ENCODE results near the gene TMEM154.

TMEM154 gene

GRCh38 chr4:152599095-152599494 is 80.7 kb downstream of the TMEM154 start:
- no peak for DNase-seq (ENCODE audit: low read depth in 2 of 2)
- TF ChIP-seq CTCF (IDR thresholded peaks at IDR 0.05; ENCODE audit: low read depth, low read length): no peak
- no peak overlapping the region for H3K4me3 ChIP-seq (replicated peaks in 1 of 2; ENCODE audit: low read depth in 2 of 2, low read length in 2 of 2)

- no peak overlapping the region for H3K4me3 ChIP-seq (replicated peaks in 1 of 2; ENCODE audit: low read depth in 2 of 2, low read length in 2 of 2)
- no peak for DNase-seq (ENCODE audit: low read depth in 2 of 2)
- TF ChIP-seq CTCF (IDR thresholded peaks at IDR 0.05; ENCODE audit: low read depth, low read length): no peak
These were observed 81.3 kb downstream of the TMEM154 start for GRCh38 chr4:152598454-152598853.

GRCh38 chr4:152594978-152595925 is 84.5 kb downstream of the TMEM154 start:
- no peak for TF ChIP-seq CTCF (IDR thresholded peaks at IDR 0.05; ENCODE audit: low read depth, low read length)
- no peak overlapping the region for H3K4me3 ChIP-seq (replicated peaks in 1 of 2; ENCODE audit: low read depth in 2 of 2, low read length in 2 of 2)
- no peak for DNase-seq (ENCODE audit: low read depth in 2 of 2)

- H3K4me3 ChIP-seq (replicated peaks in 1 of 2; ENCODE audit: low read depth in 2 of 2, low read length in 2 of 2): no peak overlapping the region
- TF ChIP-seq CTCF (IDR thresholded peaks at IDR 0.05; ENCODE audit: low read depth, low read length): no peak
- DNase-seq (ENCODE audit: low read depth in 2 of 2): no peak
These were observed 85.7 kb downstream of the TMEM154 start for GRCh38 chr4:152594057-152594456.

- no peak for TF ChIP-seq CTCF (IDR thresholded peaks at IDR 0.05; ENCODE audit: low read depth, low read length)
- no peak overlapping the region for H3K4me3 ChIP-seq (replicated peaks in 1 of 2; ENCODE audit: low read depth in 2 of 2, low read length in 2 of 2)
- DNase-seq (ENCODE audit: low read depth in 2 of 2): no peak
These were observed 87.9 kb downstream of the TMEM154 start for GRCh38 chr4:152591876-152592275.

- no peak overlapping the region for H3K4me3 ChIP-seq (replicated peaks in 1 of 2; ENCODE audit: low read depth in 2 of 2, low read length in 2 of 2)
- TF ChIP-seq CTCF (IDR thresholded peaks at IDR 0.05; ENCODE audit: low read depth, low read length): no peak
- peak; percentile 14 to 61 for DNase-seq (ENCODE audit: low read depth in 2 of 2)
These were observed 88.4 kb downstream of the TMEM154 start for GRCh38 chr4:152591396-152591795.
